Medulla oblongata (tissue), 1 donor: ENCODE measurements around the gene SLC6A4.
"Not testable (repeated sequence)": the region's sequence is repeated elsewhere in the genome, so short reads cannot be mapped to it uniquely, and the experiment has no call there.

ENCODE experiments used
- DNase-seq: peaks from one replicate; pipeline ENCODE4 v3.0.0-alpha.2; 2015; ENCODE audit errors: extremely low spot score

SLC6A4 gene

GRCh38 chr17:30238387-30239088 is 3.0 kb upstream of the SLC6A4 start:
- DNase-seq, result no peak

GRCh38 chr17:30238003-30238344 is 2.5 kb upstream of the SLC6A4 start:
- DNase-seq, result no peak

- no peak for DNase-seq
These were observed 2.0 kb upstream of the SLC6A4 start for GRCh38 chr17:30237296-30238002.

GRCh38 chr17:30236766-30237165 is 1.3 kb upstream of the SLC6A4 start:
- peak; percentile 20 for DNase-seq

GRCh38 chr17:30236297-30236624 is 764 bp upstream of the SLC6A4 start:
- no peak for DNase-seq

- no peak for DNase-seq
These were observed 533 bp downstream of the SLC6A4 start for GRCh38 chr17:30234964-30235363.

- DNase-seq, result no peak
These were observed 1.2 kb downstream of the SLC6A4 start for GRCh38 chr17:30234296-30234695.

- no peak for DNase-seq
These were observed 2.6 kb downstream of the SLC6A4 start for GRCh38 chr17:30232824-30233427.

- DNase-seq, result no peak
These were observed 3.3 kb downstream of the SLC6A4 start for GRCh38 chr17:30232015-30232823.

GRCh38 chr17:30230596-30231125 is 4.8 kb downstream of the SLC6A4 start:
- no peak for DNase-seq

- DNase-seq, result not testable (repeated sequence)
These were observed 5.5 kb downstream of the SLC6A4 start for GRCh38 chr17:30230009-30230408.

GRCh38 chr17:30229012-30229411 is 6.5 kb downstream of the SLC6A4 start:
- DNase-seq, result no peak

- no peak for DNase-seq
These were observed 7.5 kb downstream of the SLC6A4 start for GRCh38 chr17:30228011-30228410.

- DNase-seq, result no peak
These were observed 8.6 kb downstream of the SLC6A4 start for GRCh38 chr17:30226878-30227277.

GRCh38 chr17:30225919-30226553 is 9.5 kb downstream of the SLC6A4 start:
- no peak for DNase-seq

GRCh38 chr17:30225112-30225511 is 10.4 kb downstream of the SLC6A4 start:
- no peak for DNase-seq

- no peak for DNase-seq
These were observed 11.0 kb downstream of the SLC6A4 start for GRCh38 chr17:30224419-30224960.

GRCh38 chr17:30222721-30223175 is 12.7 kb downstream of the SLC6A4 start:
- DNase-seq, result no peak

- DNase-seq, result no peak
These were observed 13.2 kb downstream of the SLC6A4 start for GRCh38 chr17:30222251-30222650.

GRCh38 chr17:30221346-30221745 is 14.2 kb downstream of the SLC6A4 start:
- no peak for DNase-seq

GRCh38 chr17:30220414-30220813 is 15.1 kb downstream of the SLC6A4 start:
- DNase-seq, result no peak
